WTC11 (cell line): ENCODE results near the gene LGI4. TPM values are rescaled to one million over a fixed set of nuclear protein-coding genes. Genes with fewer than 3 reads are reported as not detected.
A peak's percentile ranks its signal among the peaks of the same experiment; 100 is the strongest.

ENCODE experiments used
- ATAC-seq: fragments of 200-7000 bp; cut with Tn5 transposase; 2 replicates; pipeline ENCODE4 v1.10.0; 2021; ENCODE audit warnings: mild to moderate bottlenecking, moderate library complexity
- CTCF ChIA-PET: fragments of 300-600 bp; sonication (Branson Sonifier 250); formaldehyde crosslinking; loops from one replicate; lab custom pipeline; 2021; ENCODE audit warnings: antibody characterized with exemption; lab: Charles Lee
- POLR2A ChIA-PET: fragments of 350-600 bp; sonication (Branson Sonifier 250); formaldehyde crosslinking; loops from one replicate; lab custom pipeline; 2021; ENCODE audit warnings: antibody characterized with exemption; lab: Charles Lee
- DNase-seq: peaks from one replicate; pipeline ENCODE4 v3.0.0; 2021; ENCODE audit warnings: low spot score
- H3K27ac Mint-ChIP-seq: 2 replicates; pipeline ENCODE4 v1.8.0; 2021; ENCODE audit warnings: mixed read lengths
- H3K27me3 Mint-ChIP-seq: 2 replicates; pipeline ENCODE4 v1.8.0; 2021; ENCODE audit warnings: low read depth, mild to moderate bottlenecking, moderate library complexity, mixed read lengths
- H3K36me3 Mint-ChIP-seq: 2 replicates; pipeline ENCODE4 v1.8.0; 2021; ENCODE audit warnings: mixed read lengths
- H3K4me1 Mint-ChIP-seq: 2 replicates; pipeline ENCODE4 v1.8.0; 2022; ENCODE audit warnings: mixed read lengths
- H3K4me3 Mint-ChIP-seq: 2 replicates; pipeline ENCODE4 v1.8.0; 2021; ENCODE audit warnings: mild to moderate bottlenecking, moderate library complexity, mixed read lengths
- H3K9me3 Mint-ChIP-seq: 2 replicates; pipeline ENCODE4 v1.8.0; 2021; ENCODE audit warnings: mixed read lengths
- AR ChIP-seq: fragments of 250-450 bp; sonication (Bioruptor Pico); IDR thresholded peaks from 2 replicates; pipeline ENCODE4 v1.9.0; 2021; ENCODE audit warnings: mild to moderate bottlenecking
- ATF6 ChIP-seq: sonication (generic); formaldehyde crosslinking; IDR thresholded peaks from 2 replicates; pipeline ENCODE4 v1.8.1; 2023; ENCODE audit warnings: mild to moderate bottlenecking, missing genetic modification reagents
- CBFB ChIP-seq: sonication (generic); formaldehyde crosslinking; IDR thresholded peaks from 2 replicates; pipeline ENCODE4 v1.8.1; 2022; ENCODE audit warnings: mild to moderate bottlenecking, low read depth, missing genetic modification reagents
- CREM ChIP-seq: sonication (generic); formaldehyde crosslinking; IDR thresholded peaks from 2 replicates; pipeline ENCODE4 v1.8.1; 2022; ENCODE audit warnings: mild to moderate bottlenecking, missing genetic modification reagents, moderate library complexity
- ERG ChIP-seq: fragments of 250-450 bp; sonication (Bioruptor Pico); IDR thresholded peaks from 2 replicates; pipeline ENCODE4 v1.8.0; 2021; ENCODE audit warnings: mild to moderate bottlenecking
- HMGXB4 ChIP-seq: sonication (generic); formaldehyde crosslinking; IDR thresholded peaks from 2 replicates; pipeline ENCODE4 v1.8.1; 2023; ENCODE audit warnings: mild to moderate bottlenecking, moderate library complexity, missing genetic modification reagents
- IRF1 ChIP-seq: sonication (generic); formaldehyde crosslinking; IDR thresholded peaks from 2 replicates; pipeline ENCODE4 v1.8.0; 2023; ENCODE audit warnings: missing genetic modification reagents
- JAZF1 ChIP-seq: fragments of 250-450 bp; sonication (Bioruptor Pico); IDR thresholded peaks from 2 replicates; pipeline ENCODE4 v1.9.0; 2021; ENCODE audit warnings: moderate library complexity, mild to moderate bottlenecking, inconsistent platforms
- KAT7 ChIP-seq: sonication (generic); formaldehyde crosslinking; IDR thresholded peaks from 2 replicates; pipeline ENCODE4 v1.8.1; 2023; ENCODE audit warnings: missing genetic modification reagents, mild to moderate bottlenecking, borderline replicate concordance
- MYBL2 ChIP-seq: sonication (generic); formaldehyde crosslinking; IDR thresholded peaks from 2 replicates; pipeline ENCODE4 v1.8.1; 2023; ENCODE audit warnings: mild to moderate bottlenecking, moderate library complexity, missing genetic modification reagents
- RELA ChIP-seq: sonication (generic); formaldehyde crosslinking; IDR thresholded peaks from 2 replicates; pipeline ENCODE4 v1.8.1; 2022; ENCODE audit warnings: missing genetic modification reagents, mild to moderate bottlenecking, borderline replicate concordance
- SOX15 ChIP-seq: fragments of 250-450 bp; sonication (Bioruptor Pico); IDR thresholded peaks from 2 replicates; pipeline ENCODE4 v1.9.0; 2021; ENCODE audit warnings: mild to moderate bottlenecking
- ZBTB21 ChIP-seq: sonication (generic); formaldehyde crosslinking; IDR thresholded peaks from 2 replicates; pipeline ENCODE4 v1.8.1; 2023; ENCODE audit warnings: mild to moderate bottlenecking, missing genetic modification reagents, borderline replicate concordance
- ZNF317 ChIP-seq: sonication (generic); formaldehyde crosslinking; IDR thresholded peaks from 2 replicates; pipeline ENCODE4 v1.8.1; 2023; ENCODE audit warnings: low read depth, mild to moderate bottlenecking, moderate library complexity, missing genetic modification reagents, borderline replicate concordance
- ZNF423 ChIP-seq: fragments of 250-450 bp; sonication (Bioruptor Pico); IDR thresholded peaks from 2 replicates; pipeline ENCODE4 v2.1.2; 2022; ENCODE audit warnings: mild to moderate bottlenecking, moderate library complexity
- ZNF425 ChIP-seq: fragments of 250-450 bp; sonication (Bioruptor Pico); conservative IDR thresholded peaks from 2 replicates; pipeline ENCODE4 v1.9.0; 2021; ENCODE audit warnings: mild to moderate bottlenecking
- total RNA-seq: library from RNA; stranded (reverse); gene quantifications from 3 replicates; pipeline ENCODE4 v1.2.3, GENCODE V29; 2021

LGI4 gene
- total RNA-seq, 1 experiment from 2014 or later = 14.2 TPM

- TF ChIP-seq ATF6 (no peak), ZNF423 (CRISPR knock-in tag) (no peak), KAT7 (CRISPR knock-in tag) (no peak), HMGXB4 (CRISPR knock-in tag) (no peak)
- TF ChIP-seq, all 79 proteins: peak for 0
These were observed 7.0 kb downstream of the LGI4 start (continued) for GRCh38 chr19:35127871-35128270.

- Mint-ChIP-seq H3K27me3 (peaks cover 4% of the 10 kb centered on the region), H3K36me3 (no peaks in the 10 kb centered on the region), H3K4me1 (peaks cover 27% of the 10 kb centered on the region)
- DNase-seq (no peak), ATAC-seq (peak; percentile 26)
- POLR2A ChIA-PET = no interaction called here
- TF ChIP-seq RELA (CRISPR knock-in tag) (0 out of 2 replicates have a peak, but pooled peaks have one; percentile 16), ZBTB21 (no peak)
- TF ChIP-seq, all 79 proteins: peak for 1
- no peaks in the 10 kb centered on the region for H3K9me3 Mint-ChIP-seq
- H3K27ac Mint-ChIP-seq = no peak overlapping the region
- CTCF ChIA-PET = interaction anchor here (0.9 to 5.8 kb wide), 9 partner anchors 8 to 82 kb away, joined by 3 to 46 read pairs (median 5); partner anchors contain the start of genes FXYD1, FXYD3 and LGI4
- H3K4me3 Mint-ChIP-seq = no peak overlapping the region
These were observed 8.3 kb downstream of the LGI4 start for GRCh38 chr19:35126624-35126959.

GRCh38 chr19:35125749-35126623 lies 8.9 kb downstream of the LGI4 start:
- ATAC-seq (no peak), DNase-seq (no peak)
- POLR2A ChIA-PET = no interaction called here
- peak overlapping the region; percentile 66 for H3K27ac Mint-ChIP-seq
- no peak overlapping the region for H3K4me3 Mint-ChIP-seq
- peaks cover 4% of the 10 kb centered on the region for H3K27me3 Mint-ChIP-seq
- no peaks in the 10 kb centered on the region for H3K9me3 Mint-ChIP-seq
- H3K36me3 Mint-ChIP-seq = no peaks in the 10 kb centered on the region
- peaks cover 27% of the 10 kb centered on the region for H3K4me1 Mint-ChIP-seq
- CTCF ChIA-PET = interaction anchor here (0.7 to 5.8 kb wide), 10 partner anchors 8 to 82 kb away, joined by 3 to 46 read pairs (median 5); partner anchors contain the start of genes FXYD1, FXYD3 and LGI4
- no peak for TF ChIP-seq MYBL2 (CRISPR knock-in tag)
- 0 out of 2 replicates have a peak, but pooled peaks have one; percentile 17 for TF ChIP-seq RELA (CRISPR knock-in tag)
- TF ChIP-seq, all 79 proteins: peak for 1

- ChIA-PET CTCF (interaction anchor here (0.7 to 5.8 kb wide), 7 partner anchors 9 to 58 kb away, joined by 3 to 46 read pairs (median 5); partner anchors contain the start of genes FXYD3 and LGI4), POLR2A (no interaction called here)
- no peak for ATAC-seq
- no peak for DNase-seq
- Mint-ChIP-seq H3K4me3 (no peak overlapping the region), H3K27ac (no peak overlapping the region), H3K36me3 (no peaks in the 10 kb centered on the region), H3K27me3 (peaks cover 4% of the 10 kb centered on the region), H3K4me1 (peaks cover 27% of the 10 kb centered on the region), H3K9me3 (no peaks in the 10 kb centered on the region)
- no peak for TF ChIP-seq SOX15 (CRISPR knock-in tag)
- TF ChIP-seq JAZF1 (CRISPR knock-in tag) = no peak
- TF ChIP-seq IRF1 (CRISPR knock-in tag) = no peak
- TF ChIP-seq ERG (CRISPR knock-in tag) = no peak
- no peak for TF ChIP-seq ZNF425 (CRISPR knock-in tag)
- TF ChIP-seq CREM (CRISPR knock-in tag) = no peak
- no peak for TF ChIP-seq AR
- no peak for TF ChIP-seq CBFB (CRISPR knock-in tag)
- TF ChIP-seq ZNF317 (CRISPR knock-in tag) = no peak
These were observed 9.6 kb downstream of the LGI4 start for GRCh38 chr19:35125270-35125717.
